Natural killer cell (primary cell): ENCODE measurements around the gene RGS12. TPM values are rescaled to one million over a fixed set of nuclear protein-coding genes. Genes with fewer than 3 reads are reported as not detected.

Experiments used
- ATAC-seq, 3 donors: fragments of 150-1000 bp in 2 of 3; fragments of 200-7000 bp in 1 of 3; cut with Tn5 transposase; 1 replicate in 1 of 3; 2 replicates in 2 of 3; pipeline ENCODE4 v1.10.0; 2021; ENCODE audit warnings: mild to moderate bottlenecking in 2 of 3, moderate library complexity in 2 of 3
- DNase-seq, 2 donors: peaks; one replicate each; pipeline versions ENCODE4 v3.0.0 to v3.0.0-alpha.2; 2013 to 2021; ENCODE audit warnings: mixed read lengths in 1 of 2
- H3K27ac ChIP-seq: one replicate; pipeline ENCODE4 v1.5.1; 2013; ENCODE audit warnings: mild to moderate bottlenecking, low read length
- H3K27me3 ChIP-seq: one replicate; pipeline ENCODE4 v1.6.1; 2013; ENCODE audit warnings: low read length; ENCODE audit not compliant: control insufficient read depth, insufficient read depth
- H3K36me3 ChIP-seq: one replicate; pipeline ENCODE4 v1.6.1; 2013; ENCODE audit warnings: low read length; ENCODE audit not compliant: control insufficient read depth, insufficient read depth
- H3K4me1 ChIP-seq: one replicate; pipeline ENCODE4 v1.6.1; 2013; ENCODE audit warnings: low read length; ENCODE audit not compliant: control insufficient read depth, insufficient read depth
- H3K4me3 ChIP-seq: one replicate; pipeline ENCODE4 v1.5.1; 2013; ENCODE audit warnings: low read length
- H3K9me3 ChIP-seq: one replicate; pipeline ENCODE4 v1.6.1; 2013; ENCODE audit warnings: low read length; ENCODE audit not compliant: control insufficient read depth, insufficient read depth
- H3K27ac Mint-ChIP-seq, 2 donors: one replicate each; pipeline ENCODE4 v1.8.0; 2022; ENCODE audit warnings: mild to moderate bottlenecking in 2 of 2, mixed read lengths in 2 of 2, moderate library complexity in 1 of 2
- H3K27me3 Mint-ChIP-seq, 2 donors: one replicate each; pipeline ENCODE4 v1.8.0; 2022; ENCODE audit warnings: low read depth in 2 of 2, mixed read lengths in 2 of 2
- H3K36me3 Mint-ChIP-seq: one replicate; pipeline ENCODE4 v1.8.0; 2022; ENCODE audit warnings: mixed read lengths
- H3K4me1 Mint-ChIP-seq, 2 donors: one replicate each; pipeline ENCODE4 v1.8.0; 2022; ENCODE audit warnings: mixed read lengths in 2 of 2
- H3K4me3 Mint-ChIP-seq: one replicate; pipeline ENCODE4 v1.8.0; 2022; ENCODE audit warnings: mild to moderate bottlenecking, moderate library complexity, mixed read lengths
- H3K9me3 Mint-ChIP-seq, 2 donors: one replicate each; pipeline ENCODE4 v1.8.0; 2022; ENCODE audit warnings: mixed read lengths in 2 of 2
- WGBS: methylation state at CpG from one replicate; pipeline ENCODE4 v1.1.7; 2013; ENCODE audit warnings: missing lambda C conversion rate; ENCODE audit not compliant: insufficient coverage; 5-methylcytosine and 5-hydroxymethylcytosine counted together
- intact Hi-C: fragments of 100-400 bp; cut with micrococcal nuclease; formaldehyde crosslinking; loops from one replicate; pipeline ENCODE4 v1.14.2; 2022
- total RNA-seq, 4 donors: library from RNA; stranded (reverse); fragments of 120-200 nt in 1 of 4; gene quantifications; one replicate each; pipeline versions ENCODE4 v1.2.3 to v1.2.4, GENCODE V29; 2013 to 2022
- TF ChIP-seq, protein P1 (sequence below): fragments of 200-600 bp; IDR thresholded peaks from one replicate; pipeline ENCODE4 v1.8.0; 2022; ENCODE audit warnings: antibody characterized with exemption

The RGS12 gene
- total RNA-seq, 3 donors from 2014 or later (not counting 1 experiment from before 2014, with no cell fraction given): 10.5 to 12.3 (median 10.6) TPM

DNA sequence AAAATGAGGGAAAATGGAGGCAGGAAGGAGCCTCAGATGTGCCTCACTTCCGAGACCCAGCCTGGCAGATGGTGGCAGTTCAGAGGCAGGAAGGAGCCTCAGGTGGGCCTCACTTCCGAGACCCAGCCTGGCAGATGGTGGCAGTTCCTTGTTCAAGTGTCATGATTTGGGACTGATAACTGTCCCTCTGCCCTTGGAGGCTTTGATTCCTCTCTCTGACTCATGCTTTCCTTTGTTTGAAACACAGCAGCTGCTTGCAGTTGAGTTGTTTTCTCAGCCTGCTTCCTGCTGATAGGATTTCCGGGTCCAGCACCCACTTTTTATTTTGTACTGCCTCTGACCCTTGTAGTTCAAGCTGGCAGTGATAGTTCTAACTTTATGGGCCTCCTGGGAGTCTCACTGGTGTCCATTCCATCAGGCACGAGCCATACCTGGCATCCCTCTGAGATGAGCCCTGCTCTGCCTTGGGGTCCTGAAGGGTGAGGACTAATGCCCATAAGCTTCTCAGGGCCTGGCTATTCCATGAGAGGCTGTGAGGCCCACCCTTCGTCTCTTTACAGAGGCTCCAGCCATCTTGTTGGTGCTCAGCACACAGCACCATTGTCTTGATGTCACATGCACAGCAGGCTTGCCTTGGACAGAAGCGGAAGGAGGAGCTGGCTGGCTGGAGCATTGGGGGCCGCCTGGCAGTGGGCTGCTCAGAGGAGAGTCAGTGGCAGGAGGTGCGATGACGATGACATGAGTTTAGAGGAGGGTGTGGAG lies 13.0 kb downstream of the RGS12 start:
- Mint-ChIP-seq H3K36me3 (no peaks in the 10 kb centered on the region), H3K4me3 (no peak overlapping the region), H3K27me3 (peaks cover 0 to 10% of the 10 kb centered on the region in 2 donors), H3K27ac (no peak overlapping the region), H3K4me1 (peaks cover 31 to 33% of the 10 kb centered on the region in 2 donors), H3K9me3 (no peaks in the 10 kb centered on the region)
- Histone ChIP-seq H3K9me3 (no peaks in the 10 kb centered on the region), H3K27ac (no peak overlapping the region), H3K4me1 (peaks cover 43% of the 10 kb centered on the region), H3K4me3 (no peak overlapping the region), H3K36me3 (no peaks in the 10 kb centered on the region), H3K27me3 (peaks cover 15% of the 10 kb centered on the region)
- 74% methylated on average over 9 of the region's 9 CpGs for WGBS
- DNase-seq (peak in 1 of 2 donors; percentile 40), ATAC-seq (no peak)
- TF ChIP-seq, protein P1, sequence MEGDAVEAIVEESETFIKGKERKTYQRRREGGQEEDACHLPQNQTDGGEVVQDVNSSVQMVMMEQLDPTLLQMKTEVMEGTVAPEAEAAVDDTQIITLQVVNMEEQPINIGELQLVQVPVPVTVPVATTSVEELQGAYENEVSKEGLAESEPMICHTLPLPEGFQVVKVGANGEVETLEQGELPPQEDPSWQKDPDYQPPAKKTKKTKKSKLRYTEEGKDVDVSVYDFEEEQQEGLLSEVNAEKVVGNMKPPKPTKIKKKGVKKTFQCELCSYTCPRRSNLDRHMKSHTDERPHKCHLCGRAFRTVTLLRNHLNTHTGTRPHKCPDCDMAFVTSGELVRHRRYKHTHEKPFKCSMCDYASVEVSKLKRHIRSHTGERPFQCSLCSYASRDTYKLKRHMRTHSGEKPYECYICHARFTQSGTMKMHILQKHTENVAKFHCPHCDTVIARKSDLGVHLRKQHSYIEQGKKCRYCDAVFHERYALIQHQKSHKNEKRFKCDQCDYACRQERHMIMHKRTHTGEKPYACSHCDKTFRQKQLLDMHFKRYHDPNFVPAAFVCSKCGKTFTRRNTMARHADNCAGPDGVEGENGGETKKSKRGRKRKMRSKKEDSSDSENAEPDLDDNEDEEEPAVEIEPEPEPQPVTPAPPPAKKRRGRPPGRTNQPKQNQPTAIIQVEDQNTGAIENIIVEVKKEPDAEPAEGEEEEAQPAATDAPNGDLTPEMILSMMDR: no peak
- intact Hi-C loops: no loop called here

DNA sequence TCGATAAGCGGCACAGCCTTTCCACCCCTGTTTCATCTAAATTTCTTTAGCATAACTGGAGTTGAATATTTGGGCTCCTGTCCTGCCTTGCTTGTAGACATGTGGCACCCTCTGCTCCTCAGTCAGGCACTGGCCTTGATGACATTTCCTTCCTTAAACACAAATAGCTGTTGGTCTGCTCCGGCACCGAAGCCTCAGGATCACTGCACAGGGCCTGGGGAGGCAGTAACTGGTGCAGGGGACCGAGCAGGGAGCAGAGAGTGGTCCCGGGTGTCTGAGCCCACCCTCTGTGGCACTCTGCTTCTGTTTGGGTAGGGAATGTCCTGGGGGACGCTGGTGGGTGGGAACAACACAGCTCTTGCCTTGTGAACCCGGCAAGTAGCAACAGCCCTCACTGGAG lies 13.6 kb downstream of the RGS12 start:
- DNase-seq (no peak), ATAC-seq (no peak)
- Histone ChIP-seq H3K4me3 (no peak overlapping the region), H3K27ac (no peak overlapping the region), H3K27me3 (peaks cover 15% of the 10 kb centered on the region), H3K9me3 (no peaks in the 10 kb centered on the region), H3K36me3 (no peaks in the 10 kb centered on the region), H3K4me1 (peaks cover 41% of the 10 kb centered on the region)
- TF ChIP-seq, protein P1: no peak
- Mint-ChIP-seq H3K36me3 (no peaks in the 10 kb centered on the region), H3K4me1 (peaks cover 26% of the 10 kb centered on the region in 2 donors), H3K27me3 (peaks cover 0 to 5% of the 10 kb centered on the region in 2 donors), H3K27ac (no peak overlapping the region), H3K4me3 (no peak overlapping the region), H3K9me3 (no peaks in the 10 kb centered on the region)
- 64% methylated on average over 8 of the region's 8 CpGs for WGBS
- intact Hi-C loops: no loop called here

DNA sequence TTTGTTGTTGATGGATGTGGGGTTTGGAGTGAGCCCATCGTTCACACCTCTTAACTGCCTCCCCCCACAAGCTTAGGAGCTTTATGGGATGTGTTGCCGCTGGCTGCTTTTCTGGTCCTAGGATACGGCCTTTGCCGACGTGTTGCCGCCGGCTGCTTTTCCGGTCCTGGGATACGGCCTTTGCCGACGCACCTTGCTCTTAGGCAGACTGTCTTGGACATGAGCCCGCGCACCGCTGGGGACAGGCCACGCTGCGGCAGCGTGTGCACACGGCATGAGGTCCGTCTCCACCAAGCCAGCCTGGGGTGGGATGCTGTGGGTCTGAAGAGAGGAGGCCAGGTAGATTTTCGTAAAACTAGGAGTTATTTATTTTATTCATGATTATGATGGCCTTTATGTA lies 14.2 kb downstream of the RGS12 start:
- H3K27me3 Mint-ChIP-seq: peaks cover 0 to 5% of the 10 kb centered on the region in 2 donors
- TF ChIP-seq, protein P1: no peak
- Histone ChIP-seq H3K27me3 (peaks cover 15% of the 10 kb centered on the region), H3K4me3 (no peak overlapping the region), H3K36me3 (no peaks in the 10 kb centered on the region), H3K9me3 (no peaks in the 10 kb centered on the region), H3K27ac (no peak overlapping the region), H3K4me1 (peaks cover 35% of the 10 kb centered on the region)
- DNase-seq (no peak), ATAC-seq (no peak)
- H3K36me3 Mint-ChIP-seq: no peaks in the 10 kb centered on the region
- peaks cover 20% of the 10 kb centered on the region in 2 donors for H3K4me1 Mint-ChIP-seq
- H3K27ac Mint-ChIP-seq: no peak overlapping the region
- WGBS: 97% methylated on average over 18 of the region's 20 CpGs
- H3K9me3 Mint-ChIP-seq: no peaks in the 10 kb centered on the region
- H3K4me3 Mint-ChIP-seq: no peak overlapping the region
- intact Hi-C loops: no loop called here
